Esophagus muscularis mucosa (tissue), 4 donors: ENCODE data around the gene ZNF891. TPM values are rescaled to one million over a fixed set of nuclear protein-coding genes. Genes with fewer than 3 reads are reported as not detected.

Experiments used
- DNase-seq: peaks from one replicate; pipeline ENCODE4 v3.0.0-alpha.2; 2017; ENCODE audit errors: extremely low spot score
- H3K27ac ChIP-seq, 4 donors: fragments of 200-600 bp; sonication (generic); replicated peaks in 1 of 4; 1 replicate in 3 of 4; 2 replicates in 1 of 4; pipeline ENCODE4 v1.5.1; 2016 to 2019; ENCODE audit warnings: mild to moderate bottlenecking in 1 of 4
- H3K27me3 ChIP-seq, 4 donors: fragments of 200-600 bp; sonication (generic); one replicate each; pipeline versions ENCODE4 v1.5.1 to v1.6.0; 2016 to 2019
- H3K36me3 ChIP-seq, 4 donors: fragments of 200-600 bp; sonication (generic); one replicate each; pipeline ENCODE4 v1.5.1; 2016 to 2019
- H3K4me1 ChIP-seq, 4 donors: fragments of 200-600 bp; sonication (generic); one replicate each; pipeline ENCODE4 v1.5.1; 2016 to 2019
- H3K4me3 ChIP-seq, 4 donors: fragments of 200-600 bp; sonication (generic); 1 replicate in 2 of 4; 2 replicates in 2 of 4; pipeline ENCODE4 v1.5.1; 2016 to 2019; ENCODE audit warnings: mild to moderate bottlenecking in 4 of 4, moderate library complexity in 1 of 4
- H3K9me3 ChIP-seq, 4 donors: fragments of 200-600 bp; sonication (generic); 1 replicate in 3 of 4; 2 replicates in 1 of 4; pipeline ENCODE4 v1.5.1; 2016 to 2019
- CTCF ChIP-seq, 3 experiments: fragments of 200-600 bp in 2 of 3; fragments of 450-650 bp in 1 of 3; sonication (generic) in 2 of 3; IDR thresholded peaks; one replicate each; pipeline ENCODE4 v1.5.1; 2017 to 2019; ENCODE audit warnings: antibody characterized with exemption in 3 of 3, mild to moderate bottlenecking in 2 of 3, moderate library complexity in 1 of 3
- EP300 ChIP-seq: sonication (generic); formaldehyde crosslinking; IDR thresholded peaks from one replicate; pipeline ENCODE4 v1.6.1; 2017; ENCODE audit warnings: antibody characterized with exemption
- POLR2A ChIP-seq: fragments of 450-650 bp; IDR thresholded peaks from one replicate; pipeline ENCODE4 v1.6.1; 2017; ENCODE audit warnings: antibody characterized with exemption, moderate library complexity, mild to moderate bottlenecking, low read depth
- POLR2AphosphoS5 ChIP-seq, 2 donors: sonication (generic); formaldehyde crosslinking; IDR thresholded peaks; one replicate each; pipeline ENCODE4 v1.6.1; 2017; ENCODE audit warnings: antibody characterized with exemption in 2 of 2
- WGBS: methylation state at CpG from one replicate; pipeline ENCODE4 v1.1.5; 2018; 5-methylcytosine and 5-hydroxymethylcytosine counted together
- intact Hi-C: fragments of 100-400 bp; cut with DNase I; formaldehyde crosslinking; loops from one replicate; pipeline ENCODE4 v1.15.1; 2023
- total RNA-seq, 4 donors: library from RNA; depleted of rRNA; stranded (reverse); fragments of >200 nt; gene quantifications; one replicate each; pipeline versions ENCODE4 v1.1.0 to v1.2.1, GENCODE V29; 2016

ZNF891 gene
- total RNA-seq, 4 donors from 2014 or later: 1.8 to 4.6 (median 2.6) TPM

GRCh38 chr12:133129368-133130037, 571 bp downstream of the ZNF891 start:
- peak overlapping the region; percentile 94 to 99 (median 96) for H3K27ac ChIP-seq
- no peak for TF ChIP-seq POLR2A
- no peak for TF ChIP-seq EP300
- TF ChIP-seq CTCF (IDR thresholded peaks at IDR 0.05): no peak
- TF ChIP-seq POLR2AphosphoS5 (IDR thresholded peaks at IDR 0.05): no peak
- 24% methylated on average over 19 of the region's 26 CpGs for WGBS
- peaks cover 3 to 74% (median 56%) of the 10 kb centered on the region in 4 donors for H3K9me3 ChIP-seq
- peaks cover 26 to 55% (median 38%) of the 10 kb centered on the region in 4 donors for H3K36me3 ChIP-seq
- DNase-seq: no peak
- intact Hi-C loops: loop anchor here (1.0 kb wide), 1 partner anchor 49 kb away; the partner anchor contains the start of gene ZNF140
- no peaks in the 10 kb centered on the region for H3K27me3 ChIP-seq
- peak overlapping the region; percentile 78 to 92 (median 80) for H3K4me3 ChIP-seq
- H3K4me1 ChIP-seq: peaks cover 7 to 14% (median 10%) of the 10 kb centered on the region in 4 donors

GRCh38 chr12:133124674-133125073, 5.4 kb downstream of the ZNF891 start:
- H3K36me3 ChIP-seq: peaks cover 33 to 78% (median 63%) of the 10 kb centered on the region in 4 donors
- intact Hi-C loops: no loop called here

GRCh38 chr12:133120385-133121191, 9.5 kb downstream of the ZNF891 start:
- Histone ChIP-seq H3K36me3 (peaks cover 33 to 89% (median 65%) of the 10 kb centered on the region in 4 donors), H3K27me3 (no peaks in the 10 kb centered on the region), H3K4me1 (no peaks in the 10 kb centered on the region), H3K27ac (no peak overlapping the region), H3K9me3 (peaks cover 19 to 100% (median 99%) of the 10 kb centered on the region in 4 donors), H3K4me3 (no peak overlapping the region)
- intact Hi-C loops: no loop called here
- TF ChIP-seq CTCF (IDR thresholded peaks at IDR 0.05) (no peak), POLR2AphosphoS5 (IDR thresholded peaks at IDR 0.05) (no peak), EP300 (no peak), POLR2A (no peak)
- WGBS: 97% methylated on average over 3 of the region's 3 CpGs
- no peak for DNase-seq

More at GRCh38 chr12:133124674-133125073, 5.4 kb downstream of the ZNF891 start:
- no peaks in the 10 kb centered on the region for H3K27me3 ChIP-seq
- peaks cover 0 to 6% (median 4%) of the 10 kb centered on the region in 4 donors for H3K4me1 ChIP-seq
- no peak overlapping the region for H3K4me3 ChIP-seq
- TF ChIP-seq POLR2A: no peak
- no peak for TF ChIP-seq CTCF (IDR thresholded peaks at IDR 0.05)
- TF ChIP-seq POLR2AphosphoS5 (IDR thresholded peaks at IDR 0.05): no peak
- no peak for TF ChIP-seq EP300
- WGBS: 97% methylated on average over 2 of the region's 2 CpGs
- H3K9me3 ChIP-seq: peaks cover 23 to 96% (median 91%) of the 10 kb centered on the region in 4 donors
- no peak overlapping the region for H3K27ac ChIP-seq
- DNase-seq: no peak

GRCh38 chr12:133108150-133108549, 21.9 kb downstream of the ZNF891 start:
- no peak for TF ChIP-seq EP300
- TF ChIP-seq CTCF (IDR thresholded peaks at IDR 0.05): no peak
- TF ChIP-seq POLR2A: no peak
- no peak for TF ChIP-seq POLR2AphosphoS5 (IDR thresholded peaks at IDR 0.05)
- peaks cover 52 to 100% (median 99%) of the 10 kb centered on the region in 4 donors for H3K9me3 ChIP-seq
- peaks cover 33 to 75% (median 53%) of the 10 kb centered on the region in 4 donors for H3K36me3 ChIP-seq
- 96% methylated on average over 2 of the region's 2 CpGs for WGBS
- intact Hi-C loops: no loop called here
- no peak overlapping the region for H3K4me3 ChIP-seq
- H3K4me1 ChIP-seq: no peaks in the 10 kb centered on the region
- H3K27me3 ChIP-seq: no peaks in the 10 kb centered on the region
- no peak overlapping the region for H3K27ac ChIP-seq
- DNase-seq: no peak
